ENCODE data around the gene RALGDS. TPM values are rescaled to one million over a fixed set of nuclear protein-coding genes. Genes with fewer than 3 reads are reported as not detected.
"Not testable (repeated sequence)": the region's sequence is repeated elsewhere in the genome, so short reads cannot be mapped to it uniquely, and the experiment has no call there.

RALGDS gene
- total and polyA plus RNA-seq, 8 donors: 43.5 to 58.9 (median 50.4) TPM

- no peaks in the 10 kb centered on the region for H3K9me3 ChIP-seq
- H3K27ac ChIP-seq: no peak overlapping the region
- ATAC-seq: no peak
- DNase-seq: peak in 2 of 4 donors; percentile 22 to 52
- no peaks in the 10 kb centered on the region for H3K36me3 ChIP-seq
- no peak overlapping the region for H3K4me3 ChIP-seq
- intact Hi-C loops (cut with DNase I): no loop called here
- no peaks in the 10 kb centered on the region for H3K4me1 ChIP-seq
- no peaks in the 10 kb centered on the region for H3K27me3 ChIP-seq
- no peak for TF ChIP-seq CTCF (IDR thresholded peaks at IDR 0.05)
These were observed 33.5 kb downstream of the RALGDS start for GRCh38 chr9:133087429-133088145.

GRCh38 chr9:133086894-133087293, 34.1 kb downstream of the RALGDS start:
- Histone ChIP-seq H3K4me1 (no peaks in the 10 kb centered on the region), H3K36me3 (no peaks in the 10 kb centered on the region), H3K27ac (no peak overlapping the region), H3K27me3 (peaks cover 0 to 3% of the 10 kb centered on the region in 2 donors), H3K9me3 (no peaks in the 10 kb centered on the region), H3K4me3 (no peak overlapping the region)
- peak in 1 of 4 donors; percentile 30 for DNase-seq
- intact Hi-C loops (cut with DNase I): no loop called here
- TF ChIP-seq CTCF (IDR thresholded peaks at IDR 0.05): no peak
- no peak for ATAC-seq

- H3K9me3 ChIP-seq; H3K4me3 ChIP-seq; H3K36me3 ChIP-seq; ATAC-seq; H3K27ac ChIP-seq; H3K4me1 ChIP-seq; intact Hi-C loops (cut with DNase I); H3K27me3 ChIP-seq: not testable (repeated sequence)
- DNase-seq: peak in 1 of 4 donors; percentile 47
These were observed 34.7 kb downstream of the RALGDS start for GRCh38 chr9:133086212-133086860.

- peak in 1 of 4 donors; percentile 66 for DNase-seq
- H3K4me1 ChIP-seq; H3K9me3 ChIP-seq; H3K36me3 ChIP-seq; H3K4me3 ChIP-seq; H3K27me3 ChIP-seq; H3K27ac ChIP-seq; intact Hi-C loops (cut with DNase I); ATAC-seq: not testable (repeated sequence)
These were observed 37.4 kb downstream of the RALGDS start for GRCh38 chr9:133083688-133084087.

- H3K36me3 ChIP-seq; H3K4me1 ChIP-seq; intact Hi-C loops (cut with DNase I); H3K4me3 ChIP-seq; ATAC-seq; H3K27ac ChIP-seq; H3K27me3 ChIP-seq; H3K9me3 ChIP-seq: not testable (repeated sequence)
- DNase-seq: peak in 1 of 4 donors; percentile 39
These were observed 38.9 kb downstream of the RALGDS start for GRCh38 chr9:133081957-133082644.

GRCh38 chr9:133080786-133081779, 40.0 kb downstream of the RALGDS start:
- H3K4me3 ChIP-seq; H3K27ac ChIP-seq; H3K9me3 ChIP-seq; H3K36me3 ChIP-seq; H3K27me3 ChIP-seq; intact Hi-C loops (cut with DNase I); ATAC-seq; H3K4me1 ChIP-seq: not testable (repeated sequence)
- peak in 1 of 4 donors; percentile 47 for DNase-seq
